Activated gamma-delta T cell treated with Interleukin-2 at 50 U/mL for 16 hours (primary cell): ENCODE results near the gene TMEM235.

Experiments used
- DNase-seq: peaks from one replicate; pipeline ENCODE4 v3.0.0-alpha.2; 2020

TMEM235 gene

DNA sequence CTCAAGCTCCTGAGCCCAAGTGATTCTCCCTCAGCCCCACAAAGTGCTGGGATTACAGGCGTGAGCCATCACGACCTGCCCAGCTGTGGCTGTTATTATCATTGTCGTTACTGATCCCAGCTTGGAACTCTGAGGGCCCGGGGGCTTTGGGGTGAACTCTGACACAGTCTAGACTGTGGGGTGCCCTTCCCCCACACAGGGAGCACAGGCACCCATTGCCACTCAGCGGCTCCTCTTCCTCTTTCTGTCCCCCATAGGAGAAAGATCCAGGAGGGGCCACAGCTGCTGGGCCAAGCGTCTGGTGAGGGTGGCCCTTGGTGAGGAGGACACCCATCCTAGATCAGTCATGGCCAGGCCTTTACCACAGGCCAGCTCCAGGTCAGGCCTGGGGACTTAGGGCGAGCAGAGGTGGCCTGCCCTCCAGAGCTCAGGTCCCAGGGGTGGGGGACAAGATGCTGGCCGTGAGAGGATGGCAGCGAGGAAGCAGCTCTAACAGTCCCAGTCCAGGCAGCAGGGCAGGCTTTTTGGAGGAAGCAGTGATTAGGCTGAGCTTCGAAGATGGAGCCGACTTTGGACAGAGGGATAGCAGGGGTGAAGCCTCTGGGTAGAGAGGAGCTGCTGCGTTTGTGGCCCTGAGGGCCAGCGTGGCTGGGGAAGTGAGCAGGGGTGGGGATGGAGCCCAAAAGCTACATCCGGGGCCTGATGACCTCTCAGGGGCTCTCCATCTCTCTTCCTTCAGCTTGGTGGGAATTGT lies 24.7 kb downstream of the TMEM235 start:
- no peak for DNase-seq

- no peak for DNase-seq
These were observed 25.5 kb downstream of the TMEM235 start for GRCh38 chr17:78256707-78257591.

DNA sequence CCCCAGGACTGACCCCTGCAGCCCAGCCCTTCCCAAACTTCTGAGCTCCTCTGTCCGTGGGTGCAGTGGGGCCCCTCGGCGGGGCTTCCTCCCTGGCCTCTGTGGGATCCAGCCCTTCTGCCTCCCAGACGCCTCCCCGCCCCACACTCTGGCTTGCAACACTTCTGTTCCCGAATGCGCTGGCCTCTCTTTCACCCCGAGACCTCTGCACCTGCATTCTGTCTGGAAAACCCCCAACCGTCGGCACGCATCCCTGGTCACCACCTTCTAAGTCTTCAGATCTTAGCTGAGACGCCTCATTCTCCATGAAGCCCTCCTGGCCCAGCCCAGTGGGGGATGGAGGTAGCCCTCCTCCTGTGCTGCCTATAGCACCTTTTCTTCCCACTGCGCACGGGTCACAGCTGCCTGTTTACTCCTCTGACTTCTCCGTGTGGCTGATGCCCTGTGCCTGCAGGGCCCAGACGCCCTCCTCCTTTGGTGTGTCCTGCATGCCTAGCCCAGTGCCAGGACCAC lies 26.4 kb downstream of the TMEM235 start:
- no peak for DNase-seq

- DNase-seq, result peak; percentile 57
These were observed 27.1 kb downstream of the TMEM235 start for GRCh38 chr17:78258323-78259191.

- no peak for DNase-seq
These were observed 27.7 kb downstream of the TMEM235 start for GRCh38 chr17:78259192-78259554.

DNA sequence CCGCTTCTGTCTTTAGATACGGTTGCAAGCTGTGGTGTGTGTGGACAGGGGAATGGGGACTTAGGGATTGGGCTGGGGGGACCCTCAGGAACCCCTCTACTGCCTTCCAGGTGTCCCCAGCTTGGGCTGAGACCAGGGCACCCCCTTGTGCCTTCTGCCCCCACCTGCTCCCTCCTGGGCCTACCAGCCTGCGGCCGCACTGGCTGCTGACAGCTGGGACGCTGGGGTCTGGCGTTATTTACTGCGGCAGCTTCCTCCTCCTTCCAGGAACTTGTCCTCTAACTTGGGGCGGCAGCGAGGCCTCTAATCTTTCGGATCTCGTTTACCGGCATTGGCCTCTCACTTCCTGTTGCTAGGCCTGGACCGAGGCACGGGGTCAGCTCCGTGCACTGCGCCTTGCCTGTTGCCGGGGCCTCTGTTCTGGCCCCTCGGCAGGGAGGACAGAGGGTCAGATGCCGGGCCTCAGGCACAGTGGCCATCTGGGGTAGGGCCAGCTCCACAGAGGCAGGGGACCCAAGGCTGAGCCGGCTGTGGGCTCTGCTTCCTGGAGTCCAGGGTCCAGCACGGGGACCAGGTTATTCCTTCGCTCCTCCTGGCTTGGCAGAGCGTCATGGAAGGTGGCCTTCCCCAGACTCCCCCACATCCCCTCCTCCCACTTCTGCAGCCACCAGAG lies 31.8 kb downstream of the TMEM235 start:
- DNase-seq, result no peak

DNA sequence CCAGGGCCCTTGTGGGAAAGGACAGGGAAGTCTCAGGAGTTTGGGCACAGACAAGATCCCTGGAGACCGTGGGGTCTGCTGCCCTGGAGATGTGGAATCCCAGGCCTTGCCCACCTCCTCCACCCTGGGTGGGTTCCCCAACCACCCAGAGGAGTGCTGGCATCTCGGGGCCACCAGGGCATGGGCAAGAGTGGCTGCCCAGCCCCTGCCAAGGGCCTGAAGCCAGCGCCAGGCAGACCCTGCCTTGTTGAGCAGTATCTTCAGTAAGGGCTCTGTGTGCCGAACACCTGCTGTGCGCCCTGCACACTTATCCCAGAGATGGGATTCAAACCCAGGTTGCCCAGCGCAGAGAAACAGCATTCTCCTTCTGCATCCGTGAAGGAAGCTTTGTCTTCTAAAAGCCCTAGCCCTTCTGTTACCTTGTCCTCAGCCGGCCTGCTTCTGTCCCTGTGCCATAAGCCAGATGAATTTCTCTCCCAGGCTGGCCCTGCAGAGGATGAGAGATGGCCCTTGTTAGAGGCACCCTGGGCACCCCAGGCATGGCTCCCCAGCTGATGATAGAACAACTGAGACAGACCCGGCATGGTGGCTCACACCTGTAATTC lies 32.4 kb downstream of the TMEM235 start:
- DNase-seq, result no peak

DNA sequence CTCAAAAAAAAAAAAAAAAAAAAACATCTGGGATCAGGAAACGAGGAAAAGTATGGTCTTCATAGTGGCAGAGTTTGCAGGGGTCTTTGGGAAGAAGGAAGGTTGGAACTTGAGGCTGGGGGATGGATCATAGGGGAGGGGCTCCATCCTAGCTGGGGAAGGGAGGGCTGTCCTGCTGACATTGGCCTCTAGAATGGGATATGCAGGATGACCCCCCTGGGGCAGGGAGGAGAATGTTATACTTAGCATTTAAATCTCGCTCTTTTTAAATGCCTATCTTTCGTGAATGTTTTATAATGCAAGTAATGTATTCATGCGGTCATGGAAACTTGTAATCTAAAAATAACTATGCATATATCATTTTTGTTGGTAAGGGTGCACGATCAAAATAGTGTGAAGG lies 33.2 kb downstream of the TMEM235 start:
- no peak for DNase-seq

DNA sequence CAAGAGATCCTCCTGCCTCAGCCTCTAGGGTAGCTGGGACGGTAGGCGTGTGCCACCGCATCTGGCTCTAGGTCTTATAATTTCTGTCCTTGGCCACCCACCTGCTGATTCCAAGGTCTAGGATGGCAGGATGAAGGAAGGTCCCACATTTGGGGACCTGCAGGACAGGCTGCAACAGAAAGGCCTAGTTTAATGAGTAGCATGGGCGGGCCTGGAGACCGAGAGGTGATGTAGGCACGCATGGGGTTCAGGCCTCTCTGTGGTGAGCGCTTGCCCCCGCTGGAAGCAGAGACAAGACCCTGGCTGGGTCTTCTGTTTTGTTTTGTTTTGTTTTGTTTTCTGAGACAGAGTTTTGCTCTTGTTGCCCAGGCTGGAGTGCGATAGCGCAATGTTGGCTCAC lies 33.7 kb downstream of the TMEM235 start:
- DNase-seq, result no peak

DNA sequence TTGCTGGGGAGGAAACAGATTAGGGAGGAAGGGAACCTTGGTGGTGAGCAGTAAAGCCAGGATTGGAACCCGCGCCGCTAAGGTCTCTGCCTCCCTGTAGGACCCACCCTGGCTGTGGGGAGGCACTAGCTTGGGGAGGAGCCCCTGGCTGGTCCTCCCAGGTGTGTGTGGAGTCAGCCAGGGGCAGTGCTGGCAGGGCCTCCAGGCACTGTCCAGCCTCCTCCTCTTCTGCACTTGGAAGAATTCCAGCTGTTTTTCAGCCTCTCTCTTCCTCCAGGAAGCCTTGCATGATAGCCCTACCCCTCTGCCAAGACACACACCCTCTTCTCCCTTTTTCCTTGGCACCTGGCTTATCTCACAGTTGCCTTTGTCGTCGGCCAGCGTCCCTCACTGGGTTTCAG lies 34.8 kb downstream of the TMEM235 start:
- DNase-seq, result no peak

DNA sequence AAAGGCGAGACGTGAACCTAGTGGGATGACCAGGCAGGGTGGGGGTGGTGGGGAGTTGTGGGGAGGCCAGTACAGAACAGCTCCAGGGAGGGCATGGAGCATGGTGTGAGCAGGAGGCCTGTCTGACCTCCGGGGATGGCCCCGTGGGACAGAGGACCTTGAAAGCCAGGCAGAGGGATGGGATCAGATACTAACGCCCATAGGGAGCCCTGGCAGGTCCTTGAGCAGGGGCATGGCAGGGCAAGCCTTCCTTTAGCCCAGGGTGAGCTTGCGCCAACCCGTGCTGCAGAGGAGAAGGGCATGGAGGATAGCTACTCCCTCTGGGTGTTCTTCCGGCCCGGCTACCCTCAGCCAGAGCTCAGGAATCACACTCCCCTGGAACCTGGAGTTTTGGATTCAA lies 35.3 kb downstream of the TMEM235 start:
- no peak for DNase-seq

GRCh38 chr17:78267253-78268073 lies 36.0 kb downstream of the TMEM235 start:
- no peak for DNase-seq

DNA sequence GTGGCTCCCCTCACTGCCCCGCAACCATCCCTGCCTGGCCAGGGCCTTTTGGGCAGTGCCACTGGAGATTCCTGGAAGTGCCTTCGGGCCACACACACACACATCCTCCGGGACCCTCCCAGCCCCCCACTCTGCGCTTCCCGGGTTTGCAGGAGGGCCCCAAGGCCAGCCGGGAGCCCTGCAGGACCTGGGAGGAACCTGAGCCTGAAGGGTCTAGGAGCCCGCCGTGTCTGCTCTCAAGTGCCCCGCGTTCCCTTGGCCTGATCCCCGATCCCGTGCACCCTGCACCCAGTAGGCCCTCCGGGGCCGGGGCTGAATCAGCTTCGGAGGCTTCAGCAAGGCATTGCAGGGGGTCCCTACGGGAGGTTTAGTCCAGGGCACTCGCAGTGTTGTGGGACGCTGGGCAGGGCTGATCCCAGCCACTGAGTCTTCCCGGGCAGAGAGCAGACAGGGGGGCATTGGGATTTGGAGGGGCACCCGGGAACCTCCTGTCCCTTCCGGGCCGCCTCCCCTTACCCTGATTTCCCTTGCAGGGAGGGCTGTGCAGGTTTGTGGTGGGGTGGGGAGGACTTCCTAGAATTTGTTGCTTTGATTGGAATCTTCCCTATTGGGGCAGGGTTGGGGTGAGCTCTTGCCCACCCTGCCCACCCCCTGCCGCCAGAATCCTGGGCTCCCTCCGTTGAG lies 36.9 kb downstream of the TMEM235 start:
- DNase-seq, result no peak

- DNase-seq, result no peak
These were observed 37.8 kb downstream of the TMEM235 start for GRCh38 chr17:78268951-78269905.

- no peak for DNase-seq
These were observed 38.5 kb downstream of the TMEM235 start for GRCh38 chr17:78269955-78270381.

DNA sequence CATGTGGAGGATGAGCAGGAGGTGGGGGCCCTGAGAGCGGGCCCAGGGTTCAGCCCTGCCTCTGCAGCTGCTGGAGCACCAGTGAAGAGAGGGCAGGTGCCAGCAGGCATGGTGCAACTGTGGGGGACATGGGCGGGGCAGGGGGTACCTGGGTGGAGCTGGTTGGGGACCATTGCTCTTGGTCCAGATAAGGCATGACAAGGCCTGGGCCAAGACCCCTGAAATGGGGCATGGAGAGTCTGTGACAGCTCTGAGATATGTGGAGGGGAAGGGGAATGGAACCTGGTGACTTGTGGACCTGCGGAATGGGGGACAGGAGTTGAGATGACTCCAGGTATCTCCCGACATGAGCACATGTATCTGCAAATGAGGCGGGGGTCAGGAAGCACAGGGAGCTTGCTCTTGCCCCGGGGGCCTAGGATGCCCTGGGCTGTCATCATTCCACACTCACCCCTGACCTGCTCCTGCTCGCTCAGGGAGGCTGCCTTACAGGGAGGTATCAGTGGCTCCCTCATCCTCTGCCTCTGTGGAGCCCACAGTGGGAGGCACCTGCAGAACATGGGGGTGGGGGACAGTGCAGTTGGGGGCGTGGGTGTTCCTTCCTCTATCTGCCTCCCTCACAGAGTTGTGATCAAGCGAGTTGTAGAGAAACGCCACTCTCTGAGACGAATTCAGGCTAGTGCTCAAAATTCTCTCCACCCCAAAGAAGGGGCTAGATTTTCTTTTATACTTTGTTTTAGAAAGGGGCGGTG lies 40.2 kb downstream of the TMEM235 start:
- no peak for DNase-seq

DNA sequence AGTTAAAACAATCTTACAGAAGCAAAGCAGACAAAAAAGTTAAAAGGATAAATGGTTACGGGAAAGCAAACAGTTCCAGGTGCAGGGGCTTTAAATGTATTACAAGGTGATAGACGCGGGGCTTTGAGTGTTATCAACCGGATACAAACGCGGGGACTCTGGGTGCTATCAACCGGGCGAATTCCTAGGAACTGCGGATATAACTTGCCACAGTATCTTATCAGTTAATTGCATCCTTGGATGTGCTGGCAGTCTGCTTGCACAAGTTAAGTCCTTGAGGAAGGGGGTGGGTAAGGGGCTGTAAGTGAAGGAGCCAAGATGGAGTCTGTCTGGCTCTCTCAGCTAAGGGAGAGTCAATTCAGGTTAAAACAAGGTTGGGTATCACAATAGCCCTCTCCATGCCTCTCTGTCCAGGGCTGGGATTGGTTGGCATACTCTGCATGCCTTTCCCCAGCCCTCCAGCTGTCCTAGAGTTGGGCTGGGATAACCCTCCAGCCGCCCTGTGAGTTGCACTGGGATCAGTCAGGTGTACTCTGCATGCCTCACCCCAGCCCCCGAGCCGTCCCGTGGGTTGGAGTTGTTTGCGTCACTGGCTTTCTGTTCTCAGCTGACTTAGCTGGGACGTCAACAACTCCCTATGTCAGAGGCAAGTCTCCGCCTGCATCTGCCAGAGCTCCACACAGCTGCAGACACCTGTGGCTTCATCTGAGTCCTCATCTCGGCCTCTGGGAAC lies 40.9 kb downstream of the TMEM235 start:
- no peak for DNase-seq

DNA sequence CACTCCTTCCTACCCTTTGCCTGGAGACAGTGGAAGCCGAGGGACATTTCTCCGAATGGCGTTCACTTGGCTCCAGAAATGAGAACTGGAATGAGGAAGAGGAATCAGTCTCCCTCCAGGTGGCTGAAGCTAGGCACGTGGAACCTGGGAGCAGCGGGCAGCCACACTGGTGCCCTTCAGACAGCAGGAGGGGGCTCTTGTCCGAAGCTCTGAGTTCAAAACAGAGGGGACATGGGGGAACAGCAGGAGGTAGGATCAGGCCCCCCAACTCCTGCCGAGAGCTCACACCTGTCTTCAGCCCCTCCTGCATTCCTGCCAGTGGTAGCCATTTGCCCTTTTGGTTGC lies 41.5 kb downstream of the TMEM235 start:
- no peak for DNase-seq
